Measurements from ENCODE around the gene PRKN.

DNA sequence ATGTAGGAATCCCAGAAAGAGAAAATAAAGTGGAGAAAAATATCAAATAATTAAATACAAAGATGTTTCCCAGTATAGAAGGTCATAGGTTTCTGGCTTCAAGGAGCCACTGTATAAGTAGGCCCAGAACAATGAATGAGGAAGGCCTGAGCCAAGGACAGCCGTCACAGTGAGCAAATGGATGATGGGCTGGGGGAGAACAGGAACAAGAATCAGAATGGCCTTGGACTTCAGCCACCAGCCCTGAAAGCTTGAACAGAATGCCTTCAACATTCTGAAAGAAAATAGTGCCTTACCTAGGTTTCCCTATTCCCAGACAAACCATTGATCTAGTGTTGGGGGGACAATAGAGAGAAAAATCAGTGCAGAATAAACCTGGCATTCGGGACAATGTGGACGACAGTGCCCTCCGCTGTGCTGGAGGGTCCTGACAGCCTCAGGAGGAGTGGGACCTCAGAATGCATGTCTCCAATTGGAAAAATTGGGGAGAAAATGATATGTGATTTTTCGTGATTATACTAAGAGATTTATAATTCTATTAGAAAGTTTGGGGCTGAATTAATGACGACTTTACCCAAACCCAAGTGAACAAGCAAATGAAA is 1119.8 kb downstream of the PRKN start:
- TF ChIP-seq POLR2A (IDR thresholded peaks at IDR 0.05) (no peak), EP300 (IDR thresholded peaks at IDR 0.05) (no peak)
- TF ChIP-seq, protein P1, sequence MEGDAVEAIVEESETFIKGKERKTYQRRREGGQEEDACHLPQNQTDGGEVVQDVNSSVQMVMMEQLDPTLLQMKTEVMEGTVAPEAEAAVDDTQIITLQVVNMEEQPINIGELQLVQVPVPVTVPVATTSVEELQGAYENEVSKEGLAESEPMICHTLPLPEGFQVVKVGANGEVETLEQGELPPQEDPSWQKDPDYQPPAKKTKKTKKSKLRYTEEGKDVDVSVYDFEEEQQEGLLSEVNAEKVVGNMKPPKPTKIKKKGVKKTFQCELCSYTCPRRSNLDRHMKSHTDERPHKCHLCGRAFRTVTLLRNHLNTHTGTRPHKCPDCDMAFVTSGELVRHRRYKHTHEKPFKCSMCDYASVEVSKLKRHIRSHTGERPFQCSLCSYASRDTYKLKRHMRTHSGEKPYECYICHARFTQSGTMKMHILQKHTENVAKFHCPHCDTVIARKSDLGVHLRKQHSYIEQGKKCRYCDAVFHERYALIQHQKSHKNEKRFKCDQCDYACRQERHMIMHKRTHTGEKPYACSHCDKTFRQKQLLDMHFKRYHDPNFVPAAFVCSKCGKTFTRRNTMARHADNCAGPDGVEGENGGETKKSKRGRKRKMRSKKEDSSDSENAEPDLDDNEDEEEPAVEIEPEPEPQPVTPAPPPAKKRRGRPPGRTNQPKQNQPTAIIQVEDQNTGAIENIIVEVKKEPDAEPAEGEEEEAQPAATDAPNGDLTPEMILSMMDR (IDR thresholded peaks at IDR 0.05) = no peak

All from tibial nerve (tissue), 4 donors.